Naive thymus-derived CD8-positive, alpha-beta T cell (primary cell): Measurements from ENCODE around the gene PPP1R13B. TPM values are rescaled to one million over a fixed set of nuclear protein-coding genes. Genes with fewer than 3 reads are reported as not detected.

ENCODE experiments used
- ATAC-seq, 2 donors: fragments of 150-1000 bp; cut with Tn5 transposase in 1 of 2; sonication (Bioruptor Pico), chemical (Tn5 transposase) in 1 of 2; 1 replicate in 1 of 2; 2 replicates in 1 of 2; pipeline ENCODE4 v1.10.0; 2021; ENCODE audit warnings: mild to moderate bottlenecking in 2 of 2, moderate library complexity in 2 of 2
- POLR2A ChIA-PET: fragments of 350-600 bp; sonication (Branson Sonifier 250); formaldehyde crosslinking; loops from one replicate; lab custom pipeline; 2021; ENCODE audit warnings: antibody characterized with exemption; lab: Charles Lee
- DNase-seq, 10 donors: peaks; one replicate each; pipeline versions ENCODE4 v3.0.0 to v3.0.0-alpha.2; 2020 to 2022
- H3K27ac Mint-ChIP-seq, 10 donors: one replicate each; pipeline ENCODE4 v1.8.0; 2020 to 2022; ENCODE audit warnings: mild to moderate bottlenecking in 10 of 10, mixed read lengths in 10 of 10, moderate library complexity in 4 of 10, inconsistent platforms in 1 of 10
- H3K27me3 Mint-ChIP-seq, 5 donors: one replicate each; pipeline ENCODE4 v1.8.0; 2021 to 2022; ENCODE audit warnings: mixed read lengths in 5 of 5
- H3K36me3 Mint-ChIP-seq, 3 donors: one replicate each; pipeline ENCODE4 v1.8.0; 2020 to 2022; ENCODE audit warnings: mixed read lengths in 3 of 3, mild to moderate bottlenecking in 2 of 3, inconsistent platforms in 1 of 3
- H3K4me1 Mint-ChIP-seq, 4 donors: one replicate each; pipeline ENCODE4 v1.8.0; 2021 to 2022; ENCODE audit warnings: mixed read lengths in 4 of 4
- H3K4me3 Mint-ChIP-seq, 10 donors: one replicate each; pipeline ENCODE4 v1.8.0; 2020 to 2022; ENCODE audit warnings: mild to moderate bottlenecking in 10 of 10, mixed read lengths in 10 of 10, moderate library complexity in 6 of 10, inconsistent platforms in 1 of 10
- H3K9me3 Mint-ChIP-seq, 9 donors: one replicate each; pipeline ENCODE4 v1.8.0; 2020 to 2022; ENCODE audit warnings: mixed read lengths in 9 of 9, mild to moderate bottlenecking in 3 of 9, inconsistent platforms in 1 of 9, moderate library complexity in 1 of 9
- polyA plus RNA-seq, 3 donors: library from polyadenylated mRNA; unstranded; fragments of 300-500 nt; fragmentation: Illumina TruSeq; gene quantifications; one replicate each; pipeline ENCODE4 v1.2.3, GENCODE V29; 2021
- total RNA-seq, 8 experiments: library from RNA in 2 of 8; stranded (reverse) in 2 of 8; gene quantifications; one replicate each; pipeline ENCODE4 v1.2.3 and lab custom pipeline; 2021 to 2026

Gene PPP1R13B
- total and polyA plus RNA-seq, 5 experiments from 2014 or later = 2.5 to 40.3 (median 6.8) TPM

DNA sequence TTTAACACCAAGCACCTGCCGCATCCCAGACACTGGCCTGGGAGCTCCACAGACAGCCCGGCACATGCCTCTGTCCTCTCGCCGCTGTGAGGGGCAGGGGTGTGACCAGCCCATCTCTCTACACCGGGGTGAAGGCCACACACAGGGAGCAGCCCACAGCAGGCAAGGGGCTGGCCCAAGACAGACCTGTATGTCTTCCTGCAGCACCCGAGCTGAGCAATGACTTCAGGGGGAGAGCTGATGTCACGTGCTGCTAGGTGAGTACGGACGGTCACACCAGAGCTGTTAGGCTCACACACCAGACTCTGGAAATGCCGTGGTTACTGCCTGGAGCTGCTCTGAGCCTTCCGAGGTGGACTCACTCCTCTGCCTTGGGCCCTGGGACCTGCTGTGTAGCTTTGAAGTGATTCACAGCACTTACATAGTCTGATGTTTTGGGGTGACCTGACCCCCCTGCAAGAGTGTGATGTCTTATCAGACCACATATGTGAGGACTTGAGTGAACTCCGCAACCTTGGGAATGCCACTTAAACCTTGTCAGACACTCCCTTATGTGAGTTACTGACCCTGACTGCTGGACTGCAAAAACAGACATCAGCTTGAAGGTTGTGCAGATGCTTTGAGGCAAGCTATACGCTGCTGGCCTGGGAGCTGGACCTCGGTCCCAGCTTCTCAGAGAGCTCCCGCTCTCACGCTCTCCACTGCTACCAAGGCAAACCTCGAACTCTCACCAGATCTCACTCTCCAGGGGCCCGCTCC lies 133.9 kb downstream of the PPP1R13B start:
- Mint-ChIP-seq H3K27ac (peak overlapping the region in 6 of 10 donors; percentile 10 to 85 (median 19)), H3K9me3 (no peaks in the 10 kb centered on the region), H3K4me1 (peaks cover 14 to 39% (median 36%) of the 10 kb centered on the region in 4 donors), H3K27me3 (no peaks in the 10 kb centered on the region), H3K36me3 (peaks cover 0 to 3% (median 2%) of the 10 kb centered on the region in 3 donors), H3K4me3 (peak overlapping the region in 9 of 10 donors; percentile 22 to 78 (median 71))
- DNase-seq = no peak
- no peak for ATAC-seq
- POLR2A ChIA-PET = interaction anchor here (0.5 to 1.0 kb wide), 2 partner anchors 11 to 201 kb away, joined by 3 to 10 read pairs; no protein-coding TSS in a partner anchor

DNA sequence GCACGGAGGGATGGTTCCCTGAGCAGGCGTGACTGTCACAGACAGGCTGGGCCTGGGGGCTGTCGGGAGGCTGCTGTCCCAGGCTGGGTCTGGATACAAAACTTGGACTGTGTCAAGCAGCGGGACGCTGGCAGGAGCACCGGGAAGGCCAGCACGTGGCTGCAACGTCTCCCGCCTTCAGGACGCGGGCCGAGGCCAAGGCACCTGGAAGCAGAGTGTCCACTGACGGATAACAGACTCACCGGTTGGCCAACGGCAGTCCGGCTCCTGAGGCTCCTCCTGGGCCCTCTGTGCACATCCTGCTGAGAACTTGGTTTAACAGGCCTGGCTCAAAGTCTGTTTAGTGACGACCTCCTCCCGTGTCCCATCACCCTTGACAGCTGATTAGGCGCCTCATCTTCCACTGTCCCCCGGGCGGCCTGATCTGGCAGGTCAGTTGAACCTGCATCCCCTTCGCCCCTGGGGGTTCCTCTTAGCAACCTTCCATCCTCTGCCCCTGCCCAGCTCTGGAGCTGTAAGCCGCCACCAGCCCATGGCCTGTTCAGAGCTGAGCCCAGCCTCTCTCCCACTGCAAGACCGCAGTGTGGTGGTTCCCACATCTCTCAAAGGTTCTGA lies 134.6 kb downstream of the PPP1R13B start:
- Mint-ChIP-seq H3K4me1 (peaks cover 11 to 32% (median 29%) of the 10 kb centered on the region in 4 donors), H3K27me3 (no peaks in the 10 kb centered on the region), H3K27ac (peak overlapping the region in 4 of 10 donors; percentile 8 to 85 (median 76)), H3K4me3 (peak overlapping the region in 4 of 10 donors; percentile 12 to 33 (median 19)), H3K36me3 (peaks cover 0 to 5% (median 2%) of the 10 kb centered on the region in 3 donors), H3K9me3 (no peaks in the 10 kb centered on the region)
- POLR2A ChIA-PET = interaction anchor here (1.0 kb wide), 1 partner anchor 11 kb away, joined by 3 read pairs; no protein-coding TSS in a partner anchor
- DNase-seq (no peak), ATAC-seq (no peak)

DNA sequence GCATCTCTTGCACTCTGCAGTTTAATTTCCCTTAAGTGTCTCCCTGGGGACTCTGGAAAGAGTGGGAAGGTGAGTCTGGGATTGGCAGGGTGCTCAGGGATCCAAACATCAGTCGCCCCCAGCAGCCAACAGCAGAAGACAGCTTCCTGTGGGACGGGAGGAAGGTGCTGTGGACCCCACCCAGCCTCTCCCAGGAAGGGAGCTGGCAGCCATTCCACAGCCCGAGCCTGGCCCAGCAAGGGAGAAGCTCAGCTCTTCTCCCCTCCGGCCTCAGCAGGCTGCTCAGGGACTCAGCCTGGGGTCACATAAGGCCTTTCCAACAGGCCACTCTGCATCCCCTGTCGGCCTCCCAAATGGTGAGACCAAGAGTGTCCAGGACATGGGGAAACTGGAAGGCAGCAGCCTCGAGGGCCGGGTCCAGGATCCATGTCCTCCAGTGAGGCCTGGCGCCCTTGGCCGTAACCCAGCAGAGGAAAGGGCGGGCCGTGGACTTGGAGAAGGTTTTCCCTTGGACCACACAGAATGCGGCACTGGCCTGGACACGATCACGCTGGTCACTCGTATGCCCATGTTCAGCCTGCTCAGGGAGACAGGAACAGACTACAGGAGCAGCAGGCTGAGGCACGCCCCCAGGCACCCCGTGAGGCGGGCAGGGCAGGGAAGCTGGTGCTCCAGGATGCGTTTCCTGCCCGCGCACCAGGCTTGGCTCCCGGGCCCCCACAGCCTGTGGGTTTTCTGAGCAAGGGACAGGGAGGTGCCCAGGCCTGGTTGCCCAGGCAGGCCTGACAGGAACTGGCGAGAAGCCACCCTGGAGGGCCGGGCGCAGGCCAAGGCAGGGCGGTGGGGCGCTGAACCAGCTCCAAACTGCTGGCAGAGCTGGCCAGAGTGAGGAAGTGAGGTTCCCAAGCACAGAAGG lies 135.6 kb downstream of the PPP1R13B start:
- H3K9me3 Mint-ChIP-seq = no peaks in the 10 kb centered on the region
- no peaks in the 10 kb centered on the region for H3K27me3 Mint-ChIP-seq
- peak overlapping the region in 3 of 10 donors; percentile 8 to 73 (median 33) for H3K4me3 Mint-ChIP-seq
- POLR2A ChIA-PET = no interaction called here
- DNase-seq (no peak), ATAC-seq (no peak)
- peaks cover 7 to 23% (median 19%) of the 10 kb centered on the region in 4 donors for H3K4me1 Mint-ChIP-seq
- H3K36me3 Mint-ChIP-seq = peaks cover 0 to 5% (median 2%) of the 10 kb centered on the region in 3 donors
- peak overlapping the region in 3 of 10 donors; percentile 34 to 75 (median 43) for H3K27ac Mint-ChIP-seq

DNA sequence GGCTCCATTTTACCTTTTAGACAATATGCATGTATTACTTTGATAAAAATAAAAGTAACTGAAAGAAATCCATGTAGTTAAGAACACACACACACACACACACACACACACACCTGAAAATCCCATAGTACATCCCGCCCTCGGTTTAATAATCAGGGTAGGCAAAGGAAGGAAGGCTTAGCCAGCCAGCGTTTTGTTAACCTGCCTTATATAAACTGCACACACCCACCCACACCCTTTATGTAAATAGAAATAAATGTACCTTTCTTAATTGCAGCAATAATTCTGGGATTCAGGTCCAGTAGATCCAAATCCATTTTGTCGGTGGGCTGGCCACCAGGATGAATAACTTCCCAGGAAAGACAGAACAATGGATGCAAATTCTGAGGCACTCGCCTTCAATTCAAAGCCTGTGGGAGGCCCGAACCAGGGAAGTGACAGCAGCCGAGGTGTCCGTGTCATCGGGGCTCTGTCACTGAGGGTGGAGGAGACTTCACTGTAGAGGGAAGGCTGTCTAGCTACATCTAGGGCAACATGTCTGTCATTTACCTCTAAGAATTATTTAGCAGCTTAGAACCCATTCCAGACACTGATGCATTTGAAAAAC lies 136.5 kb downstream of the PPP1R13B start:
- H3K27ac Mint-ChIP-seq = peak overlapping the region in 4 of 10 donors; percentile 8 to 55 (median 30)
- peaks cover 0 to 5% (median 2%) of the 10 kb centered on the region in 3 donors for H3K36me3 Mint-ChIP-seq
- no peaks in the 10 kb centered on the region for H3K27me3 Mint-ChIP-seq
- POLR2A ChIA-PET = no interaction called here
- H3K4me3 Mint-ChIP-seq = no peak overlapping the region
- ATAC-seq (no peak), DNase-seq (no peak)
- peaks cover 7 to 21% (median 15%) of the 10 kb centered on the region in 4 donors for H3K4me1 Mint-ChIP-seq
- no peaks in the 10 kb centered on the region for H3K9me3 Mint-ChIP-seq

DNA sequence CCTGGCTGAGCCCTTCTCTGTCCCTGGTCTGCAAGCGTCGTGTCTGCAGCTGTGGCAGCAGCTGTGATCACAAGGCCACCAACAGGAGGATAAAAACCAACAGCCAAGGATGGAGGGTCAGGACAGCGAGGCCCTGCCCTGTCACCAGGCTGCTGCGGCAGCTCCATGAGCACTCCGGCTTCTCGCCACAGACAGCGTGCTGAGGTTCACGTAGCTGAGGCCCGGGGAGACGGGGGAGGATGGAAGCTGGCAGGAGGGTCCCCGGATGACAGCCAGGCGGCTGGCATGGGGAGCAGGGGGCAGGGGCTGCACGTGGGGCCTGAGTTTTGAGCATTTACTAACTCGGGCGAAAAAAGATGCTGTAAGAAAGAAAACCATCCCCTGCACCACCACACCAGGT lies 137.6 kb downstream of the PPP1R13B start:
- Mint-ChIP-seq H3K27me3 (no peaks in the 10 kb centered on the region), H3K9me3 (no peaks in the 10 kb centered on the region), H3K4me1 (peaks cover 4 to 18% (median 10%) of the 10 kb centered on the region in 4 donors), H3K36me3 (peaks cover 0 to 10% (median 0%) of the 10 kb centered on the region in 3 donors), H3K4me3 (no peak overlapping the region), H3K27ac (peak overlapping the region in 2 of 10 donors; percentile 20 to 61)
- POLR2A ChIA-PET = no interaction called here
- ATAC-seq (no peak), DNase-seq (no peak)

DNA sequence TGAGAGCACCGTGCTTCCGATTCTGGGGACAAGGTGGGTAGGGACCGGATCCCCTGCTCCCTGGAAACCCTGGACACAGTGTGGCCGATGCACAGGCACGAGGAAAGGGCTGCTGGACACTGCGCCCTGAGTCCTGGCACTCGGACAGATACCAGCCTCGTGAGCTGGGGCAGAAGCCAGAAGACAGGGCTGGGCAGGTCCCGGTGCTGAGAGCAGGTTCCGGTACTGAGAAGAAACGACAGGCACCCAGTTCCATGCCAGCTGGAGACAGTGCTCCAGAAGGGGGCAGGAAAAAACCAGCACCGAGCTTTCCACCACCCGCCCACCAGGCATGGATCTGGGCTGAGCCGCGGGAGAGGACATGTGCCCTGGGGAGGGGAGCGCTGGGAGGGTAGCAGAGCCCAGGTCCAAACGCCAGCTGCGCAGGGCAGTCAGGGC lies 138.6 kb downstream of the PPP1R13B start:
- H3K27ac Mint-ChIP-seq = no peak overlapping the region
- ATAC-seq (no peak), DNase-seq (no peak)
- peaks cover 0 to 14% (median 0%) of the 10 kb centered on the region in 3 donors for H3K36me3 Mint-ChIP-seq
- peaks cover 2 to 13% (median 7%) of the 10 kb centered on the region in 4 donors for H3K4me1 Mint-ChIP-seq
- no peaks in the 10 kb centered on the region for H3K27me3 Mint-ChIP-seq
- no peaks in the 10 kb centered on the region for H3K9me3 Mint-ChIP-seq
- POLR2A ChIA-PET = no interaction called here
- H3K4me3 Mint-ChIP-seq = no peak overlapping the region

DNA sequence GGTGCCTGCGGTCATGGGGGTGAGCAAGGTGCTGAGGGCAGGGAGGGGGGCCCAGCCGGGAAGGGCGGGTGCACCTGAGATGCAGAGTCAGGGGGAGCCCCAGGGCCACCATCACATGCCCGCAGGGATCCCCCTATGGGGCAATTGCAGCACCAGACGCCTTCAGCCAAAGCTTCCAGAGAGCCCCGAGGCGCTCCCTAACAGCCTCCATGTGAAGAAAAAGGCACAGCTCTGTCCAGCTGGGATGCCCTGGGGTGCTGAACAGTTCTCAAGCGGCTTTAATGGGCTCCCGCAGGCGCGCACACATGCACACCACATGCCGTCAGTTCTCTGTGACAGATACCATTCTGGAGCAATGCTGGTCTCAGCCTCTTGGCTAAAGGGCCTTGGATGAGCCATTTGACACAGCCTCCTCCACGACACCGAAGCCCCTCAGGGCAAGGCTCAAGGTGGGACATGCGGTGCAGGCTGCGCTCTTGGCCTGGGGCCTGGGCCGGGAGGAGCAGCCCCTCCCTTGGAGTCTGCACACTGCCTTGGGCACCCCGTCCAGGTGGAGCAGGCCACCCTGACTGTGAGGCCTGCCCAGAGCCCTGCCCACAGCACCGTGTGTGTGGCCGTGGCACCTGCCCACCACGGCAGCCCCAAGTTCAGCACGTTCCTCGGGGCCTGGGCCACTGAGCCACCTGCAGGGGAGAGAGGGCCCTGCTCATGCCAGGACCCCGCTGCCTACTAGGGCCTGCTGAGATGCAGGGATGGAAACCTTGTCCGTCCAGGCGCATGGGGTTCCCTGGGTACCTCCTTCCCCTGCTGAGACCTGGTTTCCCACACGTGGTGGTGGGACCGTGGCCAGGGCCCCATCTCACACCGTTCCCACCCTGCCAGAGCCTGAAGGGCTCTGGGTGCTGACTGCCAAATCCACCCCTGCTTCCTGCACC lies 139.8 kb downstream of the PPP1R13B start:
- no peak for DNase-seq
- peak overlapping the region in 3 of 10 donors; percentile 34 to 50 (median 48) for H3K27ac Mint-ChIP-seq
- POLR2A ChIA-PET = interaction anchor here (1.6 kb wide), 1 partner anchor 8 kb away, joined by 5 read pairs; the partner anchor contains the start of genes XRCC3 and ZFYVE21
- no peak for ATAC-seq
- H3K36me3 Mint-ChIP-seq = peaks cover 0 to 22% (median 0%) of the 10 kb centered on the region in 3 donors
- no peaks in the 10 kb centered on the region for H3K9me3 Mint-ChIP-seq
- H3K27me3 Mint-ChIP-seq = no peaks in the 10 kb centered on the region
- peaks cover 0 to 5% (median 3%) of the 10 kb centered on the region in 4 donors for H3K4me1 Mint-ChIP-seq
- no peak overlapping the region for H3K4me3 Mint-ChIP-seq

DNA sequence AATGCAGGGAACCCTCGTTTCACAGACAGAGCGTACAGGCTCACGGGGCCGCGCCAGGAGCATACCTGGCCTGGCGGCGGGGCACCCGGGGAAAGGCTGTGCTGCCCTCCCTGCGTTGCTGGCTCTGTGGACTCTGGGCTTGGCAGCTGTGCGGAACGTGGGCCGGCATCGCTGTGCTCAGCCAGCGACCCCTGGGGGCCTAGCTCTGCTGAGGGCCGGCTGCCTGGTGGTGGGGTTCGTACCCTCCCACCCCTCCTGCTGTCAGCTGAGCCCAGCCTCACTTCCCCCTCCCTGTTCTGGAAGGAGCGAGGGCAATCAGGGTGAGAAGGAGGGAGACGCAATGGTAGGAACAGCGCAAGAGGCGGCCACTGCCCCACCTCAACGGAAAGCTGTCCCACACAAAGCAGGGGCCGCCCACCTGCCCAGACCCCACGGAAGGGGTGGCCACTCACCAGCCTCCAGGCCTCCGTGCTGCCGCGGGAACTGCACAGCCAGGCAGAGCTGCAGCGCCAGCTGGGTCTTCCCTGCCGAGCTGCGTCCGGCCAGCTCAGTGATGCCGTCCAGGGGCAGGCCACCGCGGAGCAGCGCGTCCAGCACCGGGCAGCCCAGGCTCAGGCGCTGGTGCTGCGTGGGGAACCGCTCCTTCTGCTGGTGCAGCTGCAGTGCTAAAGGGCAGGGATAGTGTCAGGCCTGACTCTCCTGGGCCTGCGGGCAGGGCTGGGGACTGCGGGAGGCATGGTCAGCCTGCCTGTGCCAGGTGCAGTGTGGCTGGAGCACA lies 140.6 kb downstream of the PPP1R13B start:
- peaks cover 0 to 7% (median 2%) of the 10 kb centered on the region in 4 donors for H3K4me1 Mint-ChIP-seq
- no peak for ATAC-seq
- no peaks in the 10 kb centered on the region for H3K9me3 Mint-ChIP-seq
- H3K27ac Mint-ChIP-seq = no peak overlapping the region
- POLR2A ChIA-PET = interaction anchor here (0.5 to 1.6 kb wide), 2 partner anchors 9 to 92 kb away, joined by 4 to 5 read pairs; partner anchors contain the start of genes XRCC3 and ZFYVE21
- no peaks in the 10 kb centered on the region for H3K27me3 Mint-ChIP-seq
- peaks cover 0 to 23% (median 0%) of the 10 kb centered on the region in 3 donors for H3K36me3 Mint-ChIP-seq
- no peak for DNase-seq
- no peak overlapping the region for H3K4me3 Mint-ChIP-seq

DNA sequence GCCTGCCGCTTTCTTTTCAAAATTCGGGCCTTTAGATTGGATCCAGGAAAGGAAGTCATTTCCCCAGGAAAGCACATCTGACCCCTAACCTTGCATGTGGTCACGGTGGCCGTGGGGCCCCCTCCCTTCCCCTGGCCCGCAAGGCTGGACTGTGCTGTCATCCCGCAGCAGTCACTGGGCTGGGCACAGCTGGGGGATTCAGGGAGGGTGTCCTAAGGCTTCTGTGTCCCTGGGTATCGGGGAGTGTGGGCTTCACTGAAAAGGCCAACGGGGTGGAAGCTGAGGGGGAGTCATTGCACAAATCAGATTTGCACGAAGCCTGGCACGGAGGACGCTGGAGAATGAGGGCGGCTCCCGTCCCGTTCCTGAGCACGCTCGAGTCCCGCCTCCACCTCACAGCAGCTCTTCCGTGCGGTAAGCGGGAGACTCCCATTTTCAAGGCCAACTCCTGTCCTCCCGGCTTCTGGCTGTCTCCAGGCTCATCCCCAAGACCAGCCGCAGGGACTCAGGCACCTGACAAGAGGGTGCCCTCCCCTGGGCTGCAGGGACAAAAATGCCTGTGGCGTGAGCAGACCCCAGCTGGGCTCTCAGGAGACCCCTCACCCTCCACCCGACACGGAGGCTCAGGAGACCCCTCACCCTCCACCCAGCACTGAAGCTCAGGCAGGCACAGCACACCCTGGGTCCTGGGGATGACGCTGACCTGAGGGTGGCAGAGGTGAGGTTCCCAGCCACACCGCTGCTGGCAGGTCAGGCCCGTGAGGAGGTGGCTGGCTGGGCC lies 141.7 kb downstream of the PPP1R13B start:
- H3K27me3 Mint-ChIP-seq = no peaks in the 10 kb centered on the region
- H3K4me1 Mint-ChIP-seq = peaks cover 0 to 9% (median 1%) of the 10 kb centered on the region in 4 donors
- H3K36me3 Mint-ChIP-seq = peaks cover 0 to 23% (median 0%) of the 10 kb centered on the region in 3 donors
- H3K9me3 Mint-ChIP-seq = no peaks in the 10 kb centered on the region
- H3K4me3 Mint-ChIP-seq = no peak overlapping the region
- DNase-seq (no peak), ATAC-seq (no peak)
- no peak overlapping the region for H3K27ac Mint-ChIP-seq
- POLR2A ChIA-PET = interaction anchor here (1.6 kb wide), 1 partner anchor 10 kb away, joined by 5 read pairs; the partner anchor contains the start of genes XRCC3 and ZFYVE21

DNA sequence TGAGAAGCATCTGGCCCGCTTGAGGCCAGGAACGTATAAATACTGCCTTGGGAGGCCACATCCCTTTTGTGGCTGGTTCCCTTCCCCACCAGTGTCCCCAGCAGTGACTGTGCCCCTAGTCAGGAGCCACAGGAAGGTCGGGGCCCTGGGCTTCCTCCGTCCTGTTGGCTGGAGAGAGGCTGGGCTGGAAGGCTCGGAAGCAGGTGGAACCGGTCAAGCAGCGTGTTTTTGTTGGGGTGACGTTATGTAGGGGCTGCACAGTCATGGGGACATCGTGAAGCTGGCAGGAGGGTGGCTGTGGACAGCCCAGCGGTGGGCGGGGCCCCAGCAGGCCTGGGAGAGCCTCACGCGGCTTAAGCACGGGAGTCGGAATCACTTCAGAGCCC lies 142.3 kb downstream of the PPP1R13B start:
- DNase-seq (no peak), ATAC-seq (no peak)
- Mint-ChIP-seq H3K4me3 (no peak overlapping the region), H3K27me3 (no peaks in the 10 kb centered on the region), H3K9me3 (no peaks in the 10 kb centered on the region), H3K4me1 (peaks cover 0 to 9% (median 1%) of the 10 kb centered on the region in 4 donors), H3K27ac (peak overlapping the region in 5 of 10 donors; percentile 3 to 57 (median 37)), H3K36me3 (peaks cover 0 to 24% (median 0%) of the 10 kb centered on the region in 3 donors)
- POLR2A ChIA-PET = no interaction called here
